HG02759 (cell line): ENCODE data around the gene UBQLNL.

Source experiments
- ATAC-seq: cut with Tn5 transposase; IDR thresholded peaks from one replicate; pipeline ENCODE4 v1.9.1; 2021; ENCODE audit warnings: mild to moderate bottlenecking, moderate library complexity; ENCODE audit not compliant: unreplicated experiment

UBQLNL gene, protein sequence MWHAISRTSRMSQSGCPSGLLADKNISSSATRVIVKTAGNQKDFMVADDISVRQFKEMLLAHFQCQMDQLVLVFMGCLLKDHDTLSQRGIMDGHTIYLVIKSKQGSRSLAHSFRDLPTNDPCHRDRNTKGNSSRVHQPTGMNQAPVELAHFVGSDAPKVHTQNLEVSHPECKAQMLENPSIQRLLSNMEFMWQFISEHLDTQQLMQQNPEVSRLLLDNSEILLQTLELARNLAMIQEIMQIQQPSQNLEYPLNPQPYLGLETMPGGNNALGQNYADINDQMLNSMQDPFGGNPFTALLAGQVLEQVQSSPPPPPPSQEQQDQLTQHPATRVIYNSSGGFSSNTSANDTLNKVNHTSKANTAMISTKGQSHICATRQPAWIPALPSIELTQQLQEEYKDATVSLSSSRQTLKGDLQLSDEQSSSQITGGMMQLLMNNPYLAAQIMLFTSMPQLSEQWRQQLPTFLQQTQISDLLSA

DNA sequence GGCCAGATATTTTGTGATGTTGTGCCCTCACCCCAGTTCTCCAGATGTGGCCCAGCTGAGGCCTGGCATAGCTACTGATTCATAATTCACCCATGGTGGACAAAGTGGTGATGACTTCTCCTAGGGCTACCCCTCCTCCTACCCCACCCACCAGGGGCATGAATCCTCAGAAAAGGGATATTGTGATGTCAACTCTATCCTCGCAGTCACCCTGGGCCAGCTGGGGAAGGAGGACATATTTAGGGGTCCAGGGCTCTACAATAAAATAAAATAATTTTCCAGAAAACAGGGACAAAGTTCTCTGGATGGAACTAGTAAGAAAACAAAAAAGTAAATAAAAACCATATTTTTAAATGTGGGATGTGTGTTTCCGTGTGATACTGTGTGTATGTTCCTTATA, at the start of gene UBQLNL:
TSS of gene UBQLNL (minus strand) at position 101 of the 400 bp plus-strand sequence. CDS start 258 bp downstream, outside the sequence.
- no peak for ATAC-seq

DNA sequence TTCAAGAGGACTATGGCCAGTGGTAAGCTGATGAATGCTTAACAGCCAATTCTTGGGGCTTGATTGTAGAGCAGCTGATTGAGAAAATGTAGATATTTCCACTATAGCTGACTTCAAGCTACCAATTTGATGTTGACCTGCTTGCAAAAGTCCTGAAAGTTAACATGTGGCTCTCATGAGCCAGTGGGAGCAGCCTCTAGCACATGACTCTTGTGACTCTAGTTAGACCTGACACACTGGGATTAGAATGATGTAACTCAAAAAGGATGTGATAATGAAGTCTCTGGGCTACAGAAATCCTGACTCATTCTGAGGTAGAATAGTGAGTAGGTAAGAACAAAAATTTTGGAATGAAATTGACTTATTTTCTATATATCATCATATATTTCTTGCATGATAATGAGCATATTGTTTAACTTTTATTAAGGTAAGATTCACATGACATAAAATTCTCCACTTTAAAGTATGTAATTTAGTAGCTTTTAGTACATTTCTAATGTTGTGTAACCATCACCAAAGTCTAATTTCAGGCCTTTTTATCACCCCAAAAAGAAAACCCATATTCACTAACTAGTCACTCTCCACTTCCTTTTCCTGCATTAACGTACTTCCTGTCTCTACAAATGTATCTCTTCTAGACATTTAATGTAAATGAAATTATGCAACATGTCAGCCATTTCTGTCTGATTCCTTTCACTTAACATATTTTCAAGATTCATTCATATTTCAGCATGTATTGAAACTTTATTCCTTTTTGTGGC, 47.9 kb upstream of the UBQLNL start:
- ATAC-seq: no peak

DNA sequence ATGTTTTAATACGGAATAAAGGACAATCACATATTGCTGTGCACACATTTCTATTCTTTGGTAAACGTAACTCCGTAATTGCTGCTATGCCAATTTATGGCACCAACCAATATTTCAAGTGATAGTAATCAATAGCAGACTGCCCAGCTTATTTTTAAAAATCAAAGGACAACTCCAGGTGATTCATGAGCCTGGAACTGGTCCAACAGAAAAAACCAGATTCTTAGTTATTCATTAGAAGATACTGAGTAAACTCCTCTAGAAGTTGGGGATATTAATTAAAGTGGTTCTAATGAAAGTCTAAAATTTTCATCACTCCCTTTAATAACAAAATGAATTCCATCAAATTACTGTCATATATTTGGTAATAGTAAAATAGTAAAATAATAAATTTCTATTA, 41.3 kb upstream of the UBQLNL start:
- ATAC-seq: no peak

DNA sequence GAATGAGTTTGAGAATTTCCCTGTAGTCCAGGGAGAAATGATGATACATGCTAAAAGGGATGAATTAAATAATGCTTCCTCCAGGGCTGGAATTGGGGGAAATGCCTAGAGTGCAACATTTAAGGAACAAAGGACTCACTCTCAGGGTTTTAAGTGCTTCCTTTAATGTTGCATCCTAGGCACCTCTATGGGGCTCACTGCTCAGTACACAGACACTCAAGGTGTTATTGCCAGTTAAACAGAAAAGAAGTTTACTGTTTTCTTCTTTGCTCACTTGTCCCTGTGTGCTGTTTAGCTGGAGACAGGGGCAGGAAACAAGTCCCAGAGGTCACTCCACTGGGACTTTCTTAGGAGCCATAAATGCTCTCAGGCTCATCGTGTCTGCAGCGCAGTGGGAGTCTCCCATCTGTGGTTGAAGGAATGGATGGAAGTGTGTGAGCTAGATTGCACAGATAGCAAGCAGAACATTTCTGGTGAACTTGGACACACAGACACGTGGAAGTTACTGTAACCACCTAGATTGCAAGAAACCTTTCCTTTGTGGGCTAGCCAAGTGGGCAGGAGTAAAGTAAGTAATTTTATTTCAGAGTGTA, 40.2 kb upstream of the UBQLNL start:
- ATAC-seq: no peak

DNA sequence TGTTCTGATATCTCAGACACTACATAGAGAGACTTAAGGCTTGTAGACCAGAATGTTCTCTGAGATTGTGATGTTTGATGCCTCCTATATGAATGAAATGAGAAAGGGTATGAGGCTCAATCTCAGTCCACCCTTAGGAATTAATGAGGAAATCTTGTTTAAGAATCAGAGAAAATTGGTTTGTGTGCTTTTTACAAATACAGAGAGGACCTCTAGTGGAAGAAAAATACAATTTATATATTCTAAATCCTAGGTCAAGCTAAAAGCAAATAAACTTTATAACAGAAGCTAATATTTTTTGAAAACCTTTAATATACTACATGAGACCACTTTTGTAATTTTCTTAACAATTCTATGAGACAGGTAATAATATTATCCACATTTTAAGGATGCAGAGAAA, 36.8 kb upstream of the UBQLNL start:
- no peak for ATAC-seq

DNA sequence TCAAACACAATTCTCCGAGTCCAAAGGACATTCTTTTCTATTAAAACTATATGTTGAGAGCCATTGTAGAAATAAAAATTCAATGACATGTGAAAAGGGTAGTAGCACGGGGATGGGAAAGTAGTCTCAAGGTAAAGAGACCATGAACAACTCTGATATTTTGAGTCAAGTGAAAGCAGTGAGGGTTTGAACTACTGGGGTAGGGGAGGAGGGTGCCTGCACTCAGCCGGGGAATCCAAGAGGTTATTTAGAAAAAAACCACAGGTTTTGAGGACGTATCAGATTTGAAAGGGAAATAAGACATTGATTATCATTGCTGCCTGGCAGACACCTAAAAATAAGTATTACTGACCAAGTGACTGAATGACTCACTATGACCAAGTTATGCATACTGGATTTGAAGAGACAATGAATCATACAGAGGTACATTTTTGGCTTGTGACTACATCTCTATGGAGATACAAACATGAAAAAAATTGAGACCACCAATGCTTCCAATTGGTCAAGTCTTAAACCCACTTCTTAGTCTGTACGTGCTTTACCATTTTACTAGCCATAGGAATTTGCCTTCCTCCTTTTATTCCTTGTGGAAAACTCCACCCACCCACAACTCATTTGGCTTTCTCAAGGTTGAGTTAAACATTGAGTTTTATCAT, 34.1 kb upstream of the UBQLNL start:
- ATAC-seq: peak; percentile 65

DNA sequence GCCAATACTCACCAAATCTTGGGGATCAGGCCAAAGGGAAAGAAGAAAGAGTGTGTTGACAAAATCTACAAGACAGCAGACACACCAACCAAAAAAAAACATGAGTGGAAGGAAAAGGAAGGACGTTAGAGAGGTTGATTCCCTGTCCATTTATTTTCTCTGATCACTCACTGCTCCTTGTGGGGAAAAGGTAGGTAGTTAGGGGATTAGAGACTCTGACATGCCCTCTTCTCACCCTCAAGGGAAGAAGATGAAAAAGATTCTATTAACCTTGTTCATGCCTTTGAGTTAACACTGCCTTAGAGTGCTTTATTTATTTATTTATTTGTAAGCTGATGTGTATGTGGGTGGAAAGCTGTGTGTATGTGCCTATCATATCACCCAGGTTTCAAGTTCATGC, 31.9 kb upstream of the UBQLNL start, which contains the start of gene OR52H1:
TSS of gene OR52H1 (minus strand) at position 101 of the 400 bp plus-strand sequence. CDS start 3,035 bp downstream, outside the sequence.
- ATAC-seq: no peak

DNA sequence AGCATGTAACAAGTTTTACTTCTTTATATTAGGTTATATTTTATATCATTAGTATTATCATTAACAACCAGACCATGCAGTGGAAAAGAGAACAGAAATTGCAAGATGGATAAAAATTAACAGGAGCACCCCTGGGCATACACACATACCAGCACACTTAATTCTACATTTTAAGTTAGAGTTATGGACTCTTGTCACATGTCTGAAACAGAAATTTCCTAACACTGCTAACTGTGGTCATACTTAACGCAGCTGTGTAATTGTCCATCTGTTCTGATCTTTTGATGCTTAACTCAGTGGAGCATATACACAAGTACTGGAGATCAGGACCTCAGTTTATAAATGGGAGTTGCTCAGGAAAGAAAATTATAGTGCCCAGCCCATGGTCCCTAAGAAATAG, 31.5 kb upstream of the UBQLNL start:
- peak; percentile 68 for ATAC-seq

DNA sequence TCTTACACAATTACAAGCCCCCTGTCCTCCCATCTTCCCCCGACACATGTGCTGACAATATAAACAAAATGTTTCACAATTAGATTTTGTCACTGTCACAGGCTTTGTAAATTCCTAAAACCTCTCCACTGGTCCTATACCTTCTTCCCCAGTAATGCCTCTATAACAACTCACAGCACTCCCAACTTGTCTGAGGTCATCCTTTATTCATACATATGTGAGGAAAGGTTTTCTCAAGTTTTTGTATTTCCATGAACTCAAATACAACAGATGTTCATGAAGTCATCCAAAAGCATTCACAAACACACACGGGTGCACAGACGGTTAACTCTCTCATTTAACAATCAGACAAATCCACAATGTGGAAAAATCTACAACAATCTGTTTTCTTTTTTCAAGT, 30.0 kb upstream of the UBQLNL start:
- ATAC-seq: no peak

DNA sequence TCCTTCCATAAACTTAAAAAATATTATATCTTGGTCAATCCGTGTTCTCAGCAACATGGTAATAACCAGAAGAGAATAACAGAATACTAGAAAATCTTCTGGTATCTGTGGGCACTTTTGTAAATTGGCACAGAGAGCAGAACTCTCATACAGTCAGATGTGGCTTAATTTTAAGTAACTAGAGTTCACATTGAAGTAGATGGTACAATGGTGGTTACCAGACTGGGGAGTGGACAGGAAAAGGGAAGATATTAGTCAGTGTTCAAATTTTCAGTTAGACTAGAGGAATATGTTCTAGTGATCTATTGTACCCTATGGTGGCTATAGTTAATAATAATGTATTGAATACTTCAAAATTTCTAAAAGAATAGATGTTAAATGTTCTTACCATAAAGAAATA, 24.9 kb upstream of the UBQLNL start:
- ATAC-seq: peak; percentile 43

DNA sequence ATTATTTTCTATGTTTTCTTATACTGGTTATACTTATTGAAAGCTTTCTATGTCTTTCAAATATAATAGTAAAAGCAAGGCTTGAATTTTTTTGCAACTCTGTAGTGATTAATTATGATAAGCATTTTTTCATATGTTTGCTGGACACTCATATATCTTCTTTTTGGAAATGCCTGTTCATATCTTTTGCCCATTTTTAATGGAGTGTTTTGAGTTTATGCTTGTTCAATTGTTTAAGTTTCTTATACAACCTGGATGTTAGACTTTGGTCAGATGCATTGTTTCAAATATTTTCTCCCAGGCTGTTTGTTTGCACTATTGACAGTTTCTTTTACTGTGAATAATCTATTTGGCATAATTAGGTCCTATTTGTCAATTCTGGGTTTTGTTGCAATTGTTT, 20.0 kb upstream of the UBQLNL start:
- ATAC-seq: no peak

DNA sequence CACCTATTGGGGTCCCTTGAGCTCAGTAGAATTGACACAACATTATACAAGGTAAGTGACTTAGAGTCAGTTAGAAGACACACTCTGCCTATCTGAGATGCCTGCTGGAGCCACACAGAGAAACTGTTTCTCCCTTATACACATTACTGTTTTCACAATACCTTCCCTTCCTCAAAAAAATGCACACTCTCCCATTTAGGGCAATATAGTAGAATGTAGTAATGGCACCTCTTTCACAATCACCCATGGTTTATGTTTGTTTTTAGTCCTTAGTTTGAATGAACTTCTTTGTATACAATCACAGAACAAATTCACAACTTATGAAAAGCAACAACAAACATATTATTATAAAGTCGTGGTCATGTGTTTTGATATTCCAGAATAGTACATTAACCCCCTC, 17.5 kb upstream of the UBQLNL start:
- ATAC-seq: no peak

DNA sequence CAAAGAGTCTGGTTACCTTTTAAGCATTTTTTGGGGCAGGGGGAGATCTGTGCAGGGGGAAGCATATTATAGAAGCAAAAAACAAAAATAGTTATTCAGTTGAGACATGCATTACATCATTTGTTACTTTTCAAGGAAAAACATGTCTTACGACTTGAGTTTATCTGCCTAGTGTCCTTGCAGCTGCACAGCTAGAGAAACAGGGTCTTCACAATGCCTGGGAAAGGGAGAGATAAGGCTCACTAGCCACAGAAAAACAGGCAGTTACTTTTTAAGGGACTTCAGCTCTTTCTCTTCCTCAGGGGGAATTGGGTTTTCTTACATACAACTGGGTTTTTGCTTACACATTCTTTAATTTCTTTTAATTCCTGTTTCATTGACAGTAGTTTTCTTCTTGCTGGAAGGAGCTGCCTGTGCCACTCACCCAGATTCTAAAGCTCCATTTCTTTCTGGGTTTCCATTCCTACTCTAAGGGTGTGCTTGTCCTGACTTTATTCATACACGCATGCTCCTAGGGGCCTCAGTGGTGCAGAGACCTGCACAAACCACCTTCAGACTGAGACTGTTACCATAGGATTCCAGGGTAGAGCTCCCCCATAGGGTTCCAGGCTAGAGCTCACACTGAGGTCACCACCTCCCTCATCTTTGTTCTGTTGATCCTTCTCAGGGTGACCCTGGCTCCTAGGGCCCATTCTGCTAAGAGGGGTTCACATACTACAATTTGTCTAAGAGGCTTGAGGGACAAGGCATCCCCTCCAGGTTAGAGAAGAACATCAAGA, 14.7 kb upstream of the UBQLNL start:
- no peak for ATAC-seq

DNA sequence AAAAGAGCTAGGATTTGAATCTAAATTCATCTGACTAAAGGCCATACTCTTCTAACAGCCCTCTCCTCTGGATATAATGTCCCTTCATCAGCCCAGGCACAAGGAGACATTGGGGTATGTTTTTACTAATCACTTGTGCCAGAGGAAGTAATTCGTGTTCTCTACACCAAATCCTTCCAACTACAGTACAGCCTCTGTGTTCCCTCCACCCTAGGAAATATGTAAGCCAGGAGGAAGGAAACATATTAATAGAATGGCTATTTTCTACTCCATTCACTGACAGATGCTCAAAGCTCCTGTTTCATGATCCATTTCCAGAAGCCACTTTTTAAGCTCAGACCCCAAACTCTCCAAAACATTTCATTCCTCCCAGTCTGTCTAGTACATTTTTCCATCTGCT, 12.0 kb upstream of the UBQLNL start:
- ATAC-seq: no peak

DNA sequence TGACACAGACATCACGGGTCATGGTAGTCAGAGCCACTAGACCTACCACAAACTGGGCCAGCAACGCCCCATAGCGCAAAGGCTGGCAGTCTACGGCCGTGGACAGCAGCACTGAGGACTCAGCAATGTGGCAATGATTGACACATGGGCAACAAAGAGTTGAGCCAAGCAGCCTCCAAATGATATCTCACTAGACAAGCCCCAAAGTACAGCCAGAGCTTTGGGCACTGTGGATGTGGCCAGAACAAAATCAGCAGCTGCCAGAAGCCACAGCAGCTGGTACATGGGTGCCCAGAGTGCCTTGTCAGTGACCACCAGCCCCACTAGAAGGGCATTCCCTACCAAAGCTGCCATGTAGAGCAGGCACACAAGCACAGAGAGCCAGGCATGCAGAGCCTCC, 11.2 kb upstream of the UBQLNL start:
- ATAC-seq: no peak

DNA sequence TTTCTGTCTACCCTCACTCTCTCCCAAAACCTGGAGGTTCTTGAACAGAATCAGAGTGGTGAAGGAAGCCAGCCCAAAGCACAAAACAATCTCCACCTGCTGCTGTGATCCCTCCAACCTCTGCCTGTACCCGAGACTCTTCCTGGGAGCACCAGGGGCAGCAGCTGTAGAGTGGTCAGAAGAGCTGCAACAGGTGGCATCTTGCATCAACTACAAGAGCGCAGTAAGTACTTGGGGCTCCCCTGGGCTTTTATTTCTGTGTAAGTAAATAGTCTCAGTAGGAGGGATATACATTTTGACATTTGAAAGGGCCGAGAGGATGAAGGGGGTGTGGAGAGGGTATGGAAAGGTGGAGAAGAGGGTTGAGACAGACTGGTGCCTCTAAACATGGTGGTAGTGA, 8.3 kb upstream of the UBQLNL start:
- ATAC-seq: no peak

DNA sequence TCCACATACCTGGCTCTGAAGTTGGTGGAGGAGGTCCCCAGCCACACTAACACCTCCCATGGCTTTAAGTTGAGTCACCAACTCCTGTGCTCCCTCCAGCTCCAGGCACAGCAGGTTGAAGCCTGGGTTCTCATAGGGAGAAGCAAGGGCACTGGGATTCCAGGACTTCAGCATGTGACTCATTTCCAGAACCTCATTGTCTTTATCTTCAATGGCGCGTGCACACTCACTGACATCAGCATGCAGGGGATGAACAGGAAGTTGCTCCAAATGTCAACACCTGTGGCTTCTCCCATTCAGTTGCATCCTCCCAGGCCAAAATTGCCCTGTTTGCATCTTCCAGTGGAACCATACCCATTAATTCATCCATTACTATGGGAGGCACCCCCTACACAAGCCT, 5.8 kb upstream of the UBQLNL start:
- no peak for ATAC-seq

DNA sequence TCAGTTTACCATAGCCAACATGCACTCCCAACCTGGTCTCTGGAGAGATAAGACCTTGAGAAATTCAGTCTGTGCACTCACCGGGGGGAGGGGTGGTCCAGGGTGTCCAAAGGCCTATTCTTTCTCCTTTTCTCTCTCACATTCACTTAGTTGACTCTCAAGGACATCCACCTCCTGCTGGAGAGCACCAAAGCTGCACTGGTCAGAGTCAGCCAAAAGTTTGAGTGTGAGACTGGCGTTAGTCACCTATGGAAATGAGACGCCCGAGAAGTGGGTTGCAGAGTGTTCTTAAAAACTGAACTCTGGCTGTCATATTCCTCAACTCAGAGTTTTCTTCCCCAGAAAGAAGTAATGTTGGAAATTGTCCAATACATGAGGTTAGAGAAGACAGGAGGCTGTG, 5.0 kb upstream of the UBQLNL start:
- ATAC-seq: no peak

DNA sequence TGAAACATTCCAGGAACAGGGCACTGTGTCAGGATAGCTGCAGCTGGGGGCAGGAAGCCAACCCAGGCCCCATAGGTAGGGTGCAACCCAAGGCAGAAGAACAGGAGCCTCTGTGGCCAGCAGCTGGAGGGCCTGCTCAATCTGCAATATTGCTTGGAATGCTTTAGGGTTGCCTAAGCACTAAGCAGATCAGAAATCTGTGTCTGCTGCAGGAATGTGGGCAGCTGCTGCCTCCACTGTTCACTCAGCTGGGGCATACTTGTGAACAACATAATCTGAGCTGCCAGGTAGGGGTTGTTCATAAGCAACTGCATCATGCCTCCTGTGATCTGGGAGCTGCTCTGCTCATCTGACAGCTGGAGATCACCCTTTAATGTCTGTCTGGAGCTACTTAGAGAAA, 1.7 kb downstream of the UBQLNL start:
- ATAC-seq: no peak

DNA sequence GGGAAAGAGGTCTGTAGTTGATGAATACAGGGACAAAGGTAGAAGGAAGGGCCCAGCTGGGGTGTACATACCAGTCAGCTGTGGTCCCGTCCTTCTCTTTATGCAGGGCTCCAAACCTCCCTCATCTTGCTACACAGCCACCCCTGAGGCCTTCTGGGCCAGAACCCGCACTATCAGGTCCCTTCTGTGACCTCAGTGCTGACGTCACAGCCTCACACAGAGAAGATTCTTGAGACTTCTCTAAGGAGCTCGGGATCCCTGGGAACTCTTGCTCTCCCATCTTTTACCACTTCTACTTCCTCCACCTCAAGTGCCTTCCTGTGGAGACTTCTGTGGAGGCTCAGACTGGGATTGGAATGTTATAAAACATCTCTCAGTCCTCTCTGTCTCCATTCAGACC, 6.7 kb downstream of the UBQLNL start, which contains the start of gene UBQLN3:
TSS of gene UBQLN3 (minus strand) at position 155 of the 400 bp plus-strand sequence. CDS start 399 bp downstream, outside the sequence.
- ATAC-seq: no peak
